Ectodermal cell (in vitro differentiated cells): ENCODE results near the gene ACTMAP.
"Not testable (repeated sequence)": the region's sequence is repeated elsewhere in the genome, so short reads cannot be mapped to it uniquely, and the experiment has no call there.

Source experiments
- H3K27ac ChIP-seq: 2 replicates; pipeline ENCODE4 v1.7.0; 2013; ENCODE audit warnings: mild to moderate bottlenecking, low read depth, low read length; ENCODE audit not compliant: insufficient read depth, poor library complexity, severe bottlenecking
- H3K27me3 ChIP-seq: 2 replicates; pipeline ENCODE4 v1.7.0; 2013; ENCODE audit warnings: mild to moderate bottlenecking, low read length; ENCODE audit not compliant: insufficient read depth, control insufficient read depth, poor library complexity, severe bottlenecking
- H3K36me3 ChIP-seq: one replicate; pipeline ENCODE4 v1.7.0; 2013; ENCODE audit warnings: low read length; ENCODE audit not compliant: control insufficient read depth, insufficient read depth
- H3K4me1 ChIP-seq: one replicate; pipeline ENCODE4 v1.7.0; 2013; ENCODE audit warnings: low read length; ENCODE audit not compliant: control insufficient read depth, insufficient read depth
- H3K4me3 ChIP-seq: 2 replicates; pipeline ENCODE4 v1.7.0; 2013; ENCODE audit warnings: low read depth, low read length, control low read depth; ENCODE audit not compliant: insufficient read depth
- H3K9me3 ChIP-seq: 2 replicates; pipeline ENCODE4 v1.7.0; 2013; ENCODE audit warnings: mild to moderate bottlenecking, low read length, moderate library complexity; ENCODE audit not compliant: control insufficient read depth
- WGBS, 2 experiments: methylation state at CpG; one replicate each; pipeline ENCODE4 v1.1.7; 2013; ENCODE audit warnings: missing lambda C conversion rate in 2 of 2; 5-methylcytosine and 5-hydroxymethylcytosine counted together

Gene ACTMAP

GRCh38 chr19:40735013-40735771, 15.1 kb downstream of the ACTMAP start:
- H3K36me3 ChIP-seq = peaks cover 28% of the 10 kb centered on the region
- H3K9me3 ChIP-seq = no peaks in the 10 kb centered on the region
- H3K4me3 ChIP-seq = no peak overlapping the region
- H3K27me3 ChIP-seq = no peaks in the 10 kb centered on the region
- H3K27ac ChIP-seq = no peak overlapping the region
- no peaks in the 10 kb centered on the region for H3K4me1 ChIP-seq
- 93 to 95% methylated on average over 11 of the region's 11 CpGs for WGBS, 2 experiments

- H3K4me3 ChIP-seq = no peak overlapping the region
- no peaks in the 10 kb centered on the region for H3K4me1 ChIP-seq
- no peak overlapping the region for H3K27ac ChIP-seq
- H3K9me3 ChIP-seq = no peaks in the 10 kb centered on the region
- 96% methylated on average over 13 of the region's 13 CpGs for WGBS, 2 experiments
- peaks cover 29% of the 10 kb centered on the region for H3K36me3 ChIP-seq
- no peaks in the 10 kb centered on the region for H3K27me3 ChIP-seq
Measured at GRCh38 chr19:40733149-40733548, 17.1 kb downstream of the ACTMAP start.

- not testable (repeated sequence) for H3K4me3 ChIP-seq, H3K4me1 ChIP-seq, H3K27me3 ChIP-seq, H3K27ac ChIP-seq, H3K9me3 ChIP-seq
- H3K36me3 ChIP-seq = peaks cover 25% of the 10 kb centered on the region
- 90 to 94% methylated on average over 16 of the region's 16 CpGs for WGBS, 2 experiments
Measured at GRCh38 chr19:40732304-40732703, 18.0 kb downstream of the ACTMAP start.

GRCh38 chr19:40730065-40730464, 20.2 kb downstream of the ACTMAP start:
- WGBS, 2 experiments = 93 to 96% methylated on average over 5 of the region's 5 CpGs
- peaks cover 20% of the 10 kb centered on the region for H3K36me3 ChIP-seq
- H3K4me1 ChIP-seq, H3K9me3 ChIP-seq, H3K4me3 ChIP-seq, H3K27me3 ChIP-seq, H3K27ac ChIP-seq: not testable (repeated sequence)

GRCh38 chr19:40726279-40726678, 24.0 kb downstream of the ACTMAP start:
- Histone ChIP-seq H3K27me3 (no peaks in the 10 kb centered on the region), H3K4me3 (no peak overlapping the region), H3K4me1 (no peaks in the 10 kb centered on the region), H3K27ac (no peak overlapping the region), H3K36me3 (peaks cover 10% of the 10 kb centered on the region), H3K9me3 (no peaks in the 10 kb centered on the region)
- WGBS, 2 experiments = 95 to 98% methylated on average over 4 of the region's 4 CpGs

GRCh38 chr19:40724855-40725254, 25.4 kb downstream of the ACTMAP start:
- Histone ChIP-seq H3K4me3 (no peak overlapping the region), H3K27me3 (no peaks in the 10 kb centered on the region), H3K36me3 (peaks cover 3% of the 10 kb centered on the region), H3K27ac (no peak overlapping the region), H3K9me3 (no peaks in the 10 kb centered on the region), H3K4me1 (no peaks in the 10 kb centered on the region)
- WGBS, 2 experiments = 93 to 94% methylated on average over 3 of the region's 3 CpGs

GRCh38 chr19:40724315-40724714, 26.0 kb downstream of the ACTMAP start:
- H3K4me3 ChIP-seq = no peak overlapping the region
- peaks cover 3% of the 10 kb centered on the region for H3K36me3 ChIP-seq
- no peaks in the 10 kb centered on the region for H3K9me3 ChIP-seq
- no peak overlapping the region for H3K27ac ChIP-seq
- H3K27me3 ChIP-seq = no peaks in the 10 kb centered on the region
- H3K4me1 ChIP-seq = no peaks in the 10 kb centered on the region
- WGBS, 2 experiments = 96 to 99% methylated on average over 4 of the region's 4 CpGs

- H3K27me3 ChIP-seq = no peaks in the 10 kb centered on the region
- 85 to 94% methylated on average over 5 of the region's 5 CpGs for WGBS, 2 experiments
- H3K36me3 ChIP-seq = peaks cover 3% of the 10 kb centered on the region
- no peaks in the 10 kb centered on the region for H3K9me3 ChIP-seq
- H3K27ac ChIP-seq = no peak overlapping the region
- no peaks in the 10 kb centered on the region for H3K4me1 ChIP-seq
- no peak overlapping the region for H3K4me3 ChIP-seq
Measured at GRCh38 chr19:40723661-40724254, 26.5 kb downstream of the ACTMAP start.

- Histone ChIP-seq H3K4me1 (peaks cover 5% of the 10 kb centered on the region), H3K36me3 (peaks cover 3% of the 10 kb centered on the region), H3K9me3 (no peaks in the 10 kb centered on the region), H3K27ac (no peak overlapping the region), H3K27me3 (no peaks in the 10 kb centered on the region), H3K4me3 (no peak overlapping the region)
- 89 to 96% methylated on average over 8 to 9 of the region's 9 CpGs for WGBS, 2 experiments
Measured at GRCh38 chr19:40721936-40722661, 28.2 kb downstream of the ACTMAP start.

GRCh38 chr19:40721140-40721486, 29.2 kb downstream of the ACTMAP start:
- H3K4me1 ChIP-seq = peaks cover 6% of the 10 kb centered on the region
- WGBS, 2 experiments = 86 to 91% methylated on average over 6 of the region's 6 CpGs
- H3K27me3 ChIP-seq = no peaks in the 10 kb centered on the region
- H3K4me3 ChIP-seq = no peak overlapping the region
- H3K36me3 ChIP-seq = peaks cover 3% of the 10 kb centered on the region
- no peaks in the 10 kb centered on the region for H3K9me3 ChIP-seq
- no peak overlapping the region for H3K27ac ChIP-seq
